GM04503 (cell line): ENCODE measurements around the gene GPR107.

Source experiments
- DNase-seq: peaks from one replicate; pipeline ENCODE4 v3.0.0-alpha.2; 2012; ENCODE audit warnings: low read depth

Gene GPR107

GRCh38 chr9:130054325-130054786 lies 650 bp downstream of the GPR107 start:
- DNase-seq, result no peak

- no peak for DNase-seq
These were observed 1.1 kb downstream of the GPR107 start for GRCh38 chr9:130054820-130055219.

GRCh38 chr9:130058154-130058553 lies 4.4 kb downstream of the GPR107 start:
- no peak for DNase-seq

GRCh38 chr9:130058887-130059286 lies 5.2 kb downstream of the GPR107 start:
- no peak for DNase-seq

GRCh38 chr9:130060296-130060695 lies 6.6 kb downstream of the GPR107 start:
- DNase-seq, result no peak

GRCh38 chr9:130062750-130063149 lies 9.0 kb downstream of the GPR107 start:
- DNase-seq, result no peak

- no peak for DNase-seq
These were observed 10.9 kb downstream of the GPR107 start for GRCh38 chr9:130064621-130065020.

- no peak for DNase-seq
These were observed 15.3 kb downstream of the GPR107 start for GRCh38 chr9:130069048-130069447.

GRCh38 chr9:130072515-130073235 lies 19.0 kb downstream of the GPR107 start:
- DNase-seq, result no peak

GRCh38 chr9:130073373-130073772 lies 19.7 kb downstream of the GPR107 start:
- no peak for DNase-seq

- DNase-seq, result no peak
These were observed 24.8 kb downstream of the GPR107 start for GRCh38 chr9:130078547-130078946.

- no peak for DNase-seq
These were observed 30.6 kb downstream of the GPR107 start for GRCh38 chr9:130084337-130084736.

GRCh38 chr9:130088051-130088450 lies 34.3 kb downstream of the GPR107 start:
- DNase-seq, result no peak

- DNase-seq, result no peak
These were observed 35.4 kb downstream of the GPR107 start for GRCh38 chr9:130089141-130089540.

- DNase-seq, result no peak
These were observed 37.2 kb downstream of the GPR107 start for GRCh38 chr9:130090915-130091314.

GRCh38 chr9:130092910-130093309 lies 39.2 kb downstream of the GPR107 start:
- DNase-seq, result no peak

GRCh38 chr9:130095872-130096271 lies 42.2 kb downstream of the GPR107 start:
- DNase-seq, result no peak

- DNase-seq, result no peak
These were observed 47.0 kb downstream of the GPR107 start for GRCh38 chr9:130100681-130101080.

- DNase-seq, result no peak
These were observed 48.2 kb downstream of the GPR107 start for GRCh38 chr9:130101915-130102314.

GRCh38 chr9:130104491-130105193 lies 50.9 kb downstream of the GPR107 start:
- DNase-seq, result no peak

- DNase-seq, result no peak
These were observed 53.1 kb downstream of the GPR107 start for GRCh38 chr9:130106860-130107233.

GRCh38 chr9:130107234-130107861 lies 53.6 kb downstream of the GPR107 start:
- no peak for DNase-seq

- DNase-seq, result no peak
These were observed 54.2 kb downstream of the GPR107 start for GRCh38 chr9:130107955-130108354.
